ENCODE results near the gene NUP210. TPM values are rescaled to one million over a fixed set of nuclear protein-coding genes. Genes with fewer than 3 reads are reported as not detected.

Gene NUP210
- polyA plus RNA-seq, 1 of the 3 experiments (the other 2 are of a cell fraction), result 1.8 TPM

DNA sequence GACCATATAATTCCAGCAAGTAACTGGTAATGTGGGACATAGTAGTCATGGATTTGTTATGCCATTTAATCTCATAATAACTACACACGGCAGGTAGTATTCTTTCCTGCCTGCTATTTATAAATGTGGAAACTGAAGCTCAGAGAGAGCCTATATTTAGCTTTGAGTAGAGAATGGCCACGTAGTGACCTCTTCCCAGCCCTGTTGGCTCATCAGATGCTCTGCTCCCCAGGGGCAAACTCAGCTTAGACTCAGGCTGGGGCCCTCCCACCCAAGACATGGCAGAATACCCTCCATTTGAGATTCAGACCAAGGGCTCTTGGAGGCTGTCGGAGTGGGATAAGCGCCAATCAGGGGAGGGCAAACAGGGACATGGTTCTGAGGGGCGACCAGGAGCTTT lies 42.7 kb upstream of the NUP210 start (continued):
- TF ChIP-seq, protein P1, sequence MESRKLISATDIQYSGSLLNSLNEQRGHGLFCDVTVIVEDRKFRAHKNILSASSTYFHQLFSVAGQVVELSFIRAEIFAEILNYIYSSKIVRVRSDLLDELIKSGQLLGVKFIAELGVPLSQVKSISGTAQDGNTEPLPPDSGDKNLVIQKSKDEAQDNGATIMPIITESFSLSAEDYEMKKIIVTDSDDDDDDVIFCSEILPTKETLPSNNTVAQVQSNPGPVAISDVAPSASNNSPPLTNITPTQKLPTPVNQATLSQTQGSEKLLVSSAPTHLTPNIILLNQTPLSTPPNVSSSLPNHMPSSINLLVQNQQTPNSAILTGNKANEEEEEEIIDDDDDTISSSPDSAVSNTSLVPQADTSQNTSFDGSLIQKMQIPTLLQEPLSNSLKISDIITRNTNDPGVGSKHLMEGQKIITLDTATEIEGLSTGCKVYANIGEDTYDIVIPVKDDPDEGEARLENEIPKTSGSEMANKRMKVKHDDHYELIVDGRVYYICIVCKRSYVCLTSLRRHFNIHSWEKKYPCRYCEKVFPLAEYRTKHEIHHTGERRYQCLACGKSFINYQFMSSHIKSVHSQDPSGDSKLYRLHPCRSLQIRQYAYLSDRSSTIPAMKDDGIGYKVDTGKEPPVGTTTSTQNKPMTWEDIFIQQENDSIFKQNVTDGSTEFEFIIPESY (IDR thresholded peaks at IDR 0.05; ENCODE audit: borderline replicate concordance, low read depth), result no peak

DNA sequence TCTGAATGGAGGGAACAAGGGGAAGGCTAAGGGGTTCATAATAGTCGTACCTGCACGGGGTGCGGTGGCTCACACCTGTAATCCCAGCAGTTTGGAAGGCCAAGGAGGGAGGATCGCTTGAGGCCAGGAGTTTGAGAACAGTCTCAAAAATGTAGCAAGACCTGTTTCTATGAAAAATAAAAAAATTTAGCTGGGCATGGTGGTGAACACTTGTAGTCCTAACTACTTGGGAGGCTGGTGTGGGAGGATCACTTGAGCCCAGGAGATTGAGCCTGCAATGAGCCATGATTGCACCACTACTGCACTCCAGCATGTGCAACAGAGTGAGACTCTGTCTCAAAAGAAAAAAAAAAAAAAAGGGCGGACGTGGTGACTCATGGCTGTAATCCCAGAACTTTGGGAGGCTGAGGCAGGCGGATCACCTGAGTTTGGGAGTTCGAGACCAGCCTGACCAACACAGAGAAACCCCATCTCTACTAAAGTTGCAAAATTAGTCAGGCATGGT lies 42.1 kb upstream of the NUP210 start:
- H3K36me3 ChIP-seq (replicated peaks in 1 of 2; ENCODE audit: control insufficient read depth in 1 of 2, insufficient read depth in 2 of 2, low read length in 1 of 2), result no peaks in the 10 kb centered on the region
- no peaks in the 10 kb centered on the region for H3K9me2 ChIP-seq
- POLR2A ChIA-PET, result no interaction called here
- H3F3A ChIP-seq (replicated peaks; ENCODE audit: insufficient read depth), result no peaks in the 10 kb centered on the region
- DNase-seq, result no peak
- H3K9ac ChIP-seq, result no peak overlapping the region
- no peak overlapping the region for H3K4me2 ChIP-seq
- 75% methylated on average over 8 of the region's 8 CpGs for WGBS (ENCODE audit: low lambda C conversion rate)
- H3K27ac ChIP-seq (ENCODE audit: low read depth in 2 of 2, low read length in 1 of 2), result no peak overlapping the region
- H3K27me3 ChIP-seq (ENCODE audit: insufficient read depth), result peaks cover 17% of the 10 kb centered on the region; the same call in 1 of the 2 replicates
- no peaks in the 10 kb centered on the region for H4K20me1 ChIP-seq (ENCODE audit: insufficient read depth)
- H3K4me1 ChIP-seq (ENCODE audit: control insufficient read depth in 1 of 2, insufficient read depth in 2 of 2, low read depth in 1 of 2, low read length in 1 of 2), result no peaks in the 10 kb centered on the region
- TF ChIP-seq FOXJ3 (CRISPR knock-in tag; IDR thresholded peaks at IDR 0.05), result no peak
- no peak for TF ChIP-seq POLR2AphosphoS5 (IDR thresholded peaks at IDR 0.05; ENCODE audit: low read depth, low read length)
- no peak for TF ChIP-seq EP300 (IDR thresholded peaks at IDR 0.05; ENCODE audit: borderline replicate concordance in 1 of 2, low read depth in 1 of 2, low read length in 1 of 2)
- no peak for TF ChIP-seq JUND (IDR thresholded peaks at IDR 0.05)
- TF ChIP-seq PBX3 (IDR thresholded peaks at IDR 0.05), result no peak
- no peak for TF ChIP-seq ELF1 (IDR thresholded peaks at IDR 0.05)
- TF ChIP-seq MXI1 (IDR thresholded peaks at IDR 0.05; ENCODE audit: low read depth, low read length), result no peak
- no peak for TF ChIP-seq IRF3 (IDR thresholded peaks at IDR 0.05; ENCODE audit: low read depth, low read length)
- no peak for TF ChIP-seq RCOR1 (IDR thresholded peaks at IDR 0.05; ENCODE audit: low read length)
- no peak for TF ChIP-seq NFIC (IDR thresholded peaks at IDR 0.05; ENCODE audit: borderline replicate concordance)
- no peak for TF ChIP-seq USF1 (IDR thresholded peaks at IDR 0.05; ENCODE audit: borderline replicate concordance, low read depth)
- no peak for TF ChIP-seq SIN3A (IDR thresholded peaks at IDR 0.05; ENCODE audit: borderline replicate concordance, low read depth, low read length)
- TF ChIP-seq GABPA (IDR thresholded peaks at IDR 0.05; ENCODE audit: low read depth), result no peak
- TF ChIP-seq RAD21 (IDR thresholded peaks at IDR 0.05; ENCODE audit: low read length), result no peak
- no peak overlapping the region for H3K4me3 ChIP-seq (ENCODE audit: low read depth in 2 of 2, low read length in 1 of 2)
- no peaks in the 10 kb centered on the region for H3K79me2 ChIP-seq (ENCODE audit: insufficient read depth)
- no peaks in the 10 kb centered on the region for H3K9me3 ChIP-seq
- H2AFZ ChIP-seq (ENCODE audit: low read depth), result no peak overlapping the region
- CTCF ChIA-PET, result interaction anchor here (0.6 to 5.2 kb wide), 13 partner anchors 9 to 369 kb away, joined by 3 to 47 read pairs (median 5); no protein-coding TSS in a partner anchor

Measured in SK-N-SH (cell line).